CD4-positive, CD25-positive, alpha-beta regulatory T cell (primary cell): Measurements from ENCODE around the gene PMF1. TPM values are rescaled to one million over a fixed set of nuclear protein-coding genes. Genes with fewer than 3 reads are reported as not detected.

Source experiments
- ATAC-seq, 2 donors: fragments of 150-1000 bp; cut with Tn5 transposase; one replicate each; pipeline ENCODE4 v1.10.0; 2021; ENCODE audit warnings: low read depth in 2 of 2, moderate number of reproducible peaks in 2 of 2, moderate library complexity in 1 of 2
- DNase-seq, 3 donors: peaks; one replicate each; pipeline versions ENCODE4 v3.0.0 to v3.0.0-alpha.2; 2012 to 2022; ENCODE audit warnings: mixed read lengths in 1 of 3
- H3K27ac ChIP-seq: one replicate; pipeline ENCODE4 v1.7.0; 2013; ENCODE audit warnings: mild to moderate bottlenecking, low read length; ENCODE audit not compliant: insufficient read depth, poor library complexity, severe bottlenecking
- H3K27me3 ChIP-seq: one replicate; pipeline ENCODE4 v1.7.0; 2013; ENCODE audit warnings: low read length; ENCODE audit not compliant: control insufficient read depth, insufficient read depth
- H3K36me3 ChIP-seq: one replicate; pipeline ENCODE4 v1.7.0; 2013; ENCODE audit warnings: mild to moderate bottlenecking, low read length, moderate library complexity; ENCODE audit not compliant: control insufficient read depth, insufficient read depth
- H3K4me1 ChIP-seq: 2 replicates; pipeline ENCODE4 v1.7.0; 2013; ENCODE audit warnings: mild to moderate bottlenecking, low read length; ENCODE audit not compliant: insufficient read depth, control insufficient read depth, poor library complexity, severe bottlenecking
- H3K4me3 ChIP-seq: one replicate; pipeline ENCODE4 v1.7.0; 2013; ENCODE audit warnings: low read depth, mild to moderate bottlenecking, low read length, moderate library complexity
- H3K9me3 ChIP-seq, 2 experiments: 1 replicate in 1 of 2; 2 replicates in 1 of 2; pipeline ENCODE4 v1.7.0; 2013; ENCODE audit warnings: low read length in 2 of 2, mild to moderate bottlenecking in 1 of 2, moderate library complexity in 1 of 2; ENCODE audit not compliant: control insufficient read depth in 2 of 2
- H3K27ac Mint-ChIP-seq, 3 donors: one replicate each; pipeline ENCODE4 v1.8.0; 2020 to 2022; ENCODE audit warnings: mild to moderate bottlenecking in 3 of 3, mixed read lengths in 3 of 3, moderate library complexity in 2 of 3
- H3K27me3 Mint-ChIP-seq: one replicate; pipeline ENCODE4 v1.8.0; 2022; ENCODE audit warnings: mild to moderate bottlenecking, mixed read lengths
- H3K36me3 Mint-ChIP-seq: one replicate; pipeline ENCODE4 v1.8.0; 2020; ENCODE audit warnings: mixed read lengths
- H3K4me1 Mint-ChIP-seq, 4 donors: one replicate each; pipeline ENCODE4 v1.8.0; 2020 to 2022; ENCODE audit warnings: mixed read lengths in 4 of 4, mild to moderate bottlenecking in 1 of 4
- H3K4me3 Mint-ChIP-seq, 4 donors: one replicate each; pipeline ENCODE4 v1.8.0; 2020 to 2022; ENCODE audit warnings: mild to moderate bottlenecking in 4 of 4, mixed read lengths in 4 of 4, moderate library complexity in 3 of 4
- H3K9me3 Mint-ChIP-seq, 7 donors: one replicate each; pipeline ENCODE4 v1.8.0; 2020 to 2022; ENCODE audit warnings: mixed read lengths in 7 of 7, mild to moderate bottlenecking in 3 of 7, moderate library complexity in 2 of 7
- polyA plus RNA-seq, 4 donors: library from polyadenylated mRNA; unstranded; fragments of 300-500 nt; fragmentation: Illumina TruSeq; gene quantifications; one replicate each; pipeline ENCODE4 v1.2.3, GENCODE V29; 2021
- total RNA-seq: library from RNA; stranded (reverse); gene quantifications from one replicate; pipeline ENCODE4 v1.2.3, GENCODE V29; 2022

PMF1 gene
- total and polyA plus RNA-seq, 5 donors from 2014 or later: 69.3 to 89.9 (median 88.5) TPM

- H3K9me3 ChIP-seq: no peaks in the 10 kb centered on the region
- H3K4me1 Mint-ChIP-seq: peaks cover 21 to 45% (median 28%) of the 10 kb centered on the region in 4 donors
- H3K4me3 Mint-ChIP-seq: peak overlapping the region in 3 of 4 donors; percentile 32 to 99 (median 55)
- no peak overlapping the region for H3K27ac Mint-ChIP-seq
- H3K27me3 ChIP-seq: no peaks in the 10 kb centered on the region
- no peak overlapping the region for H3K4me3 ChIP-seq
- H3K27me3 Mint-ChIP-seq: no peaks in the 10 kb centered on the region
- ATAC-seq (no peak), DNase-seq (no peak)
- H3K9me3 Mint-ChIP-seq: no peaks in the 10 kb centered on the region
- H3K36me3 ChIP-seq: peaks cover 11% of the 10 kb centered on the region
- H3K4me1 ChIP-seq: peaks cover 28% of the 10 kb centered on the region
- peaks cover 1% of the 10 kb centered on the region for H3K36me3 Mint-ChIP-seq
- no peak overlapping the region for H3K27ac ChIP-seq
Observed at GRCh38 chr1:156284757-156285156, 72.0 kb downstream of the PMF1 start.

GRCh38 chr1:156285437-156285836 is 72.6 kb downstream of the PMF1 start:
- DNase-seq (no peak), ATAC-seq (no peak)
- Mint-ChIP-seq H3K27me3 (no peaks in the 10 kb centered on the region), H3K4me3 (peak overlapping the region in 1 of 4 donors; percentile 32), H3K9me3 (no peaks in the 10 kb centered on the region), H3K27ac (no peak overlapping the region), H3K4me1 (peaks cover 20 to 39% (median 24%) of the 10 kb centered on the region in 4 donors), H3K36me3 (peaks cover 5% of the 10 kb centered on the region)
- H3K27ac ChIP-seq: no peak overlapping the region
- H3K4me1 ChIP-seq: peaks cover 28% of the 10 kb centered on the region
- H3K4me3 ChIP-seq: no peak overlapping the region
- H3K9me3 ChIP-seq: no peaks in the 10 kb centered on the region
- peaks cover 10% of the 10 kb centered on the region for H3K36me3 ChIP-seq
- H3K27me3 ChIP-seq: no peaks in the 10 kb centered on the region

DNA sequence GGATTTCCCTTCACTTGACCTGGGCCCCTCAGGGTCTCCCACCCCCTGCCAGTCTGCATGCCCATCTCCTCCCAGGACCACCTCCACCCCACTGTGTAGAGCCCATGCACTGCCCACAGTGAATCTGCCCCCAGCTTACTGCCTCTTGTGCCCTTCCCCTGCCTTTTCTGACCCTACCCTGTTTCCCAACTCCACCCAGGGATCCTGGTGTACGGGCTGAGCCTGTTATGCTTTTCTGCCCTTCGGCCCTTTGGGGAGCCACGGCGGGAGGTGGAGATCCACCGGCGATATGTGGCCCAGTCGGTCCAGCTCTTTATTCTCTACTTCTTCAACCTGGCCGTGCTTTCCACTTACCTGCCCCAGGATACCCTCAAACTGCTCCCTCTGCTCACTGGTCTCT is 73.3 kb downstream of the PMF1 start:
- peaks cover 22% of the 10 kb centered on the region for H3K4me1 ChIP-seq
- no peaks in the 10 kb centered on the region for H3K9me3 ChIP-seq
- peaks cover 12% of the 10 kb centered on the region for H3K36me3 ChIP-seq
- Mint-ChIP-seq H3K4me1 (peaks cover 15 to 33% (median 19%) of the 10 kb centered on the region in 4 donors), H3K9me3 (no peaks in the 10 kb centered on the region), H3K4me3 (peak overlapping the region in 2 of 4 donors; percentile 24 to 47), H3K27me3 (no peaks in the 10 kb centered on the region), H3K36me3 (peaks cover 5% of the 10 kb centered on the region), H3K27ac (peak overlapping the region in 1 of 3 donors; percentile 15)
- DNase-seq (no peak), ATAC-seq (no peak)
- H3K27me3 ChIP-seq: no peaks in the 10 kb centered on the region
- no peak overlapping the region for H3K27ac ChIP-seq
- H3K4me3 ChIP-seq: no peak overlapping the region

Other genes starting within 250 kb of the PMF1 start
- gene ARHGEF2, start 234.5 kb upstream of the PMF1 start, total RNA-seq: 108 TPM
- gene ARHGEF2, start 234.5 kb upstream of the PMF1 start, polyA plus RNA-seq: 10 to 100 TPM; 16.1 to 19.2 (median 16.3) TPM
- 196 TPM for gene SSR2, start 192.1 kb upstream of the PMF1 start, total RNA-seq
- gene SSR2, start 192.1 kb upstream of the PMF1 start, polyA plus RNA-seq: 100 to 1,000 TPM; 358 to 421 (median 392) TPM
- 19.1 TPM for gene UBQLN4, start 159.2 kb upstream of the PMF1 start, total RNA-seq
- gene UBQLN4, start 159.2 kb upstream of the PMF1 start, polyA plus RNA-seq: 1 to 10 TPM; 4.4 to 7.1 (median 5.5) TPM
- gene LAMTOR2, start 158.2 kb upstream of the PMF1 start, total RNA-seq: 20.2 TPM
- gene LAMTOR2, start 158.2 kb upstream of the PMF1 start, polyA plus RNA-seq: 100 to 1,000 TPM; 107 to 162 (median 130) TPM
- 1.5 TPM for gene RAB25, start 151.8 kb upstream of the PMF1 start, total RNA-seq
- 1 to 10 TPM in 2 of 4 donors, under 1 TPM in 2; 0.83 to 1.7 (median 0.93) TPM for gene RAB25, start 151.8 kb upstream of the PMF1 start, polyA plus RNA-seq
- gene MEX3A, start 130.5 kb upstream of the PMF1 start, total RNA-seq: not detected
- gene MEX3A, start 130.5 kb upstream of the PMF1 start, polyA plus RNA-seq: not detected
- gene LMNA, start 98.3 kb upstream of the PMF1 start, total RNA-seq: 1,807 TPM
- gene LMNA, start 98.3 kb upstream of the PMF1 start, polyA plus RNA-seq: 100 to 1,000 TPM in 1 of 4 donors, 10 to 100 TPM in 3; 54.1 to 113 (median 83.1) TPM
- 41.2 TPM for gene SEMA4A, start 59.4 kb upstream of the PMF1 start, total RNA-seq
- 1 to 10 TPM in 2 of 4 donors, under 1 TPM in 2; 0.89 to 2.2 (median 1.4) TPM for gene SEMA4A, start 59.4 kb upstream of the PMF1 start, polyA plus RNA-seq
- gene SLC25A44, start 18.9 kb upstream of the PMF1 start, total RNA-seq: 21.3 TPM
- gene SLC25A44, start 18.9 kb upstream of the PMF1 start, polyA plus RNA-seq: 10 to 100 TPM in 3 of 4 donors, 1 to 10 TPM in 1; 8.2 to 17.5 (median 12.7) TPM
- 1.1 TPM for gene BGLAP, start 29.2 kb downstream of the PMF1 start, total RNA-seq
- not detected for gene BGLAP, start 29.2 kb downstream of the PMF1 start, polyA plus RNA-seq
- gene PAQR6, start 35.0 kb downstream of the PMF1 start, total RNA-seq: 3.7 TPM
- 1 to 10 TPM in 1 of 4 donors, under 1 TPM in 3; 0.13 to 2.0 (median 0.57) TPM for gene PAQR6, start 35.0 kb downstream of the PMF1 start, polyA plus RNA-seq
- 64.0 TPM for gene SMG5, start 69.8 kb downstream of the PMF1 start, total RNA-seq
- 10 to 100 TPM; 12.0 to 14.4 (median 14.1) TPM for gene SMG5, start 69.8 kb downstream of the PMF1 start, polyA plus RNA-seq
- 5.1 TPM for gene TMEM79, start 71.3 kb downstream of the PMF1 start, total RNA-seq
- gene TMEM79, start 71.3 kb downstream of the PMF1 start, polyA plus RNA-seq: 1 to 10 TPM; 1.7 to 6.2 (median 5.3) TPM
- gene GLMP, start 82.7 kb downstream of the PMF1 start, total RNA-seq: 29.9 TPM
- gene GLMP, start 82.7 kb downstream of the PMF1 start, polyA plus RNA-seq: 10 to 100 TPM; 29.8 to 45.9 (median 36.7) TPM
- gene VHLL, start 86.3 kb downstream of the PMF1 start, total RNA-seq: not detected
- not detected for gene VHLL, start 86.3 kb downstream of the PMF1 start, polyA plus RNA-seq
- gene CCT3, start 125.3 kb downstream of the PMF1 start, total RNA-seq: 84.5 TPM
- gene CCT3, start 125.3 kb downstream of the PMF1 start, polyA plus RNA-seq: 100 to 1,000 TPM; 195 to 214 (median 203) TPM
- not detected for gene TSACC, start 125.5 kb downstream of the PMF1 start, total RNA-seq
- gene TSACC, start 125.5 kb downstream of the PMF1 start, polyA plus RNA-seq: under 1 TPM in 1 of 4 donors, not detected in 3; 0.39 TPM
- not detected for gene RHBG, start 156.2 kb downstream of the PMF1 start, total RNA-seq
- not detected for gene RHBG, start 156.2 kb downstream of the PMF1 start, polyA plus RNA-seq